ENCODE measurements around the gene FARP1.

DNA sequence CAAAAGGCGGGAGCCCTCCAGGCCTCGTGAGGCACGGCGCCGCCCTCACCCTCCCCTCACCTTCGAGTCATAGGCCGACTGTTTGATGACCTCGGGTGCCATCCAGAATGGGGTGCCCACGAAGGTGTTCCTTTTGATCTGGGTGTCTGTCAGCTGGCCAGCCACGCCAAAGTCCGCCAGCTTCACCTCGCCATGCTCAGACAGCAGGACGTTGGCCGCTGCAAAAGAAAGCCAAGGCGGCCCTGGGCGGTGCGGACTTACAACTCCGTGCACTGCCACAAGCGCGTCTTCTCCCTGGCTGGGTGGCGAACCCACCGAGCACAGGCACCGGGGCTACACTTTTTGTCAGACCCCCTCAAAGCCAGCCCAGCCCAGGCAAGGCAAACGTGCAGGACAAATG, 331.9 kb downstream of the FARP1 start:
- TF ChIP-seq, protein P1, sequence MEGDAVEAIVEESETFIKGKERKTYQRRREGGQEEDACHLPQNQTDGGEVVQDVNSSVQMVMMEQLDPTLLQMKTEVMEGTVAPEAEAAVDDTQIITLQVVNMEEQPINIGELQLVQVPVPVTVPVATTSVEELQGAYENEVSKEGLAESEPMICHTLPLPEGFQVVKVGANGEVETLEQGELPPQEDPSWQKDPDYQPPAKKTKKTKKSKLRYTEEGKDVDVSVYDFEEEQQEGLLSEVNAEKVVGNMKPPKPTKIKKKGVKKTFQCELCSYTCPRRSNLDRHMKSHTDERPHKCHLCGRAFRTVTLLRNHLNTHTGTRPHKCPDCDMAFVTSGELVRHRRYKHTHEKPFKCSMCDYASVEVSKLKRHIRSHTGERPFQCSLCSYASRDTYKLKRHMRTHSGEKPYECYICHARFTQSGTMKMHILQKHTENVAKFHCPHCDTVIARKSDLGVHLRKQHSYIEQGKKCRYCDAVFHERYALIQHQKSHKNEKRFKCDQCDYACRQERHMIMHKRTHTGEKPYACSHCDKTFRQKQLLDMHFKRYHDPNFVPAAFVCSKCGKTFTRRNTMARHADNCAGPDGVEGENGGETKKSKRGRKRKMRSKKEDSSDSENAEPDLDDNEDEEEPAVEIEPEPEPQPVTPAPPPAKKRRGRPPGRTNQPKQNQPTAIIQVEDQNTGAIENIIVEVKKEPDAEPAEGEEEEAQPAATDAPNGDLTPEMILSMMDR (IDR thresholded peaks at IDR 0.05) = no peak
- TF ChIP-seq POLR2A (IDR thresholded peaks at IDR 0.05) = no peak

Data from suprapubic skin (tissue), 3 donors.